ENCODE measurements around the gene LARP7.

Gene LARP7

DNA sequence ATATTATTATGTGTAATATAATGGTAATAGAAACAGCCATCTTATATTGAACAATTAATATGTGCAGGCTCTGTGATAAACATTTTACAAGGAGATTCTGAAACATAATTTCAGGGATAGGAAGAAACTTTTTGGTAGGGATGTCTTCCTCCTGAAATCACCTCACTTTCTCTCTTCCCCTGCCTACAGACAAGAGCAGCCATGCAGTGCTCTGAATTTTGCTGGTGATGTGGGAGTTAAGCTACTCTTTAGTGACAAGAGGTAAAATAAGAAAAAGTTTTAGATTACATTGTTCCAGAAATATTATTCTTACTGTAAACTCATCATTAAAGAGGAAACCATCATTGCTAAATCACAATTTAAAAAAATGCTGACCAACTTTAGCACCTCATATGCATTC, 36.1 kb downstream of the LARP7 start:
- TF ChIP-seq POLR2AphosphoS5 (IDR thresholded peaks at IDR 0.05; ENCODE audit: low read depth, low read length) (no peak), SIN3A (IDR thresholded peaks at IDR 0.05; ENCODE audit: borderline replicate concordance, insufficient read depth, low read length) (no peak), FOXP2 (optimal IDR thresholded peaks at IDR 0.05; ENCODE audit: borderline replicate concordance, extremely low read depth, extremely low read length, insufficient read depth) (no peak), TAF1 (IDR thresholded peaks at IDR 0.05; ENCODE audit: borderline replicate concordance, insufficient read depth, low read length) (no peak)
- TF ChIP-seq, protein P1, sequence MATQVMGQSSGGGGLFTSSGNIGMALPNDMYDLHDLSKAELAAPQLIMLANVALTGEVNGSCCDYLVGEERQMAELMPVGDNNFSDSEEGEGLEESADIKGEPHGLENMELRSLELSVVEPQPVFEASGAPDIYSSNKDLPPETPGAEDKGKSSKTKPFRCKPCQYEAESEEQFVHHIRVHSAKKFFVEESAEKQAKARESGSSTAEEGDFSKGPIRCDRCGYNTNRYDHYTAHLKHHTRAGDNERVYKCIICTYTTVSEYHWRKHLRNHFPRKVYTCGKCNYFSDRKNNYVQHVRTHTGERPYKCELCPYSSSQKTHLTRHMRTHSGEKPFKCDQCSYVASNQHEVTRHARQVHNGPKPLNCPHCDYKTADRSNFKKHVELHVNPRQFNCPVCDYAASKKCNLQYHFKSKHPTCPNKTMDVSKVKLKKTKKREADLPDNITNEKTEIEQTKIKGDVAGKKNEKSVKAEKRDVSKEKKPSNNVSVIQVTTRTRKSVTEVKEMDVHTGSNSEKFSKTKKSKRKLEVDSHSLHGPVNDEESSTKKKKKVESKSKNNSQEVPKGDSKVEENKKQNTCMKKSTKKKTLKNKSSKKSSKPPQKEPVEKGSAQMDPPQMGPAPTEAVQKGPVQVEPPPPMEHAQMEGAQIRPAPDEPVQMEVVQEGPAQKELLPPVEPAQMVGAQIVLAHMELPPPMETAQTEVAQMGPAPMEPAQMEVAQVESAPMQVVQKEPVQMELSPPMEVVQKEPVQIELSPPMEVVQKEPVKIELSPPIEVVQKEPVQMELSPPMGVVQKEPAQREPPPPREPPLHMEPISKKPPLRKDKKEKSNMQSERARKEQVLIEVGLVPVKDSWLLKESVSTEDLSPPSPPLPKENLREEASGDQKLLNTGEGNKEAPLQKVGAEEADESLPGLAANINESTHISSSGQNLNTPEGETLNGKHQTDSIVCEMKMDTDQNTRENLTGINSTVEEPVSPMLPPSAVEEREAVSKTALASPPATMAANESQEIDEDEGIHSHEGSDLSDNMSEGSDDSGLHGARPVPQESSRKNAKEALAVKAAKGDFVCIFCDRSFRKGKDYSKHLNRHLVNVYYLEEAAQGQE (IDR thresholded peaks at IDR 0.05; ENCODE audit: insufficient read depth in 1 of 2, low read depth in 2 of 2, low read length in 2 of 2): no peak

DNA sequence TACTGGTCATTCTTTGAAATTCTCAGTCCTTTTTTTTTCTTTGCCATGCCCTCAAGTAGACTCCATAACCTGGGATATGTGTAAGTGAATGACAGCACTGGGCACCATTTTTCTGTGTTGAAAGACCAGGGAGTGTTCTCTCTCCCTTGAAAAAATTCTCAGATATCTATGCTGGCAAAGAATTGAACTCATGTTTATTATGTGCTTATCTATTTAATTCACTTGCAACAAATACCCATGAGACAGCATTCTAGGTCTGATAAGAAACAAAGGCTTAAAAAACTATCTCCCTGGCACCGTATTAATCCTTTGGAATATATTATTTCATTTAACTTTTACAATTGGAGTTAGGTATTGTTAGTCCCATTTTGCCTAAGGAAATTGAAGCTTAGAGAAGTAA, 36.7 kb downstream of the LARP7 start:
- TF ChIP-seq, protein P1 (IDR thresholded peaks at IDR 0.05; ENCODE audit: insufficient read depth in 1 of 2, low read depth in 2 of 2, low read length in 2 of 2): no peak
- no peak for TF ChIP-seq POLR2AphosphoS5 (IDR thresholded peaks at IDR 0.05; ENCODE audit: low read depth, low read length)
- TF ChIP-seq FOXP2 (optimal IDR thresholded peaks at IDR 0.05; ENCODE audit: borderline replicate concordance, extremely low read depth, extremely low read length, insufficient read depth): no peak
- TF ChIP-seq SIN3A (IDR thresholded peaks at IDR 0.05; ENCODE audit: borderline replicate concordance, insufficient read depth, low read length): no peak
- no peak for TF ChIP-seq TAF1 (IDR thresholded peaks at IDR 0.05; ENCODE audit: borderline replicate concordance, insufficient read depth, low read length)

DNA sequence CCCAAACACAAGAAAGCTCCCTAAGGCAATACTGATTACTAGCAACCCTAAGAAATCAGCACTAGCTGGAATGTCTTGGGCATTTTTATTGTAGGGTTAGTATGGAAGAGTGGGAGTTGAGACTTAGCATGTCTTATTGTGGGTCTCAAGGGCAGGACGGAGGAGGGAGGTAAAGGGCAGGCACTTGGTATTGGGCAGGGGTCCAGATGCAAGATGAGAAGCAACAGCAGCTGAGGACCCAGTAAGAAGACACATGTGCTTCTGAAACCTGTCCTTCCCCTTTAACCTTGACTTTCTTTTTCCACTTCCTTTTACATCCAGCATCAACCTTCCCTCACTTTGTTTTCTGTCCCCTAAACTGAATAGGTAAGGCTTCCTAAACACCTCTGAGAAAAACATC, 37.4 kb downstream of the LARP7 start:
- TF ChIP-seq TAF1 (IDR thresholded peaks at IDR 0.05; ENCODE audit: borderline replicate concordance, insufficient read depth, low read length): no peak

DNA sequence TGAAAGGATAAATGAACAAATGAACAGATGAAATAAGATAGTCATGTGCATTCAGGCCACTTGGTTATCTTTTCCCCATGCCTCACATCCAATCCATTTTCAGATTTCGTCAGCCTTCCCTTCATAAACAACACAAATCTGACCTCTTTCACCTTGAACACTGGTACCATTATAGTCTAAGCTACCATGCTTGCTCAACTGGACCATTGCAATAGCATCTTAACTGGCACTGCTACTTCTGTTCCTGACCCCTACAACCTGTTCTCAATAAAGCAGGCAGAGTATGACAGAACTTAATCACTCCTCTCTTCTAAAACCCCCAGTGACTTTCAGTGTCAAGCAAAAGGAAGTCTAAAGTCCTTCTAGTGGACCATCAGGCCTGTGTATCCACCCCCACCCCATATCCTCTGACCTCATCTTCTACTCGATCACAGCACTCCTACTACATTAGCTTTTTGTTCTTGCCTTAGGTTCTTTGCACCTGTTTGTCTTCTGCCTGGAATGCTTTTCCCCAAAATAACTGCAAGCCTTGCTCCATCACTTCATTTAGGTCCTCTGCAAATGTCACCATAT, 40.7 kb downstream of the LARP7 start:
- TF ChIP-seq SIN3A (IDR thresholded peaks at IDR 0.05; ENCODE audit: borderline replicate concordance, insufficient read depth, low read length): no peak

DNA sequence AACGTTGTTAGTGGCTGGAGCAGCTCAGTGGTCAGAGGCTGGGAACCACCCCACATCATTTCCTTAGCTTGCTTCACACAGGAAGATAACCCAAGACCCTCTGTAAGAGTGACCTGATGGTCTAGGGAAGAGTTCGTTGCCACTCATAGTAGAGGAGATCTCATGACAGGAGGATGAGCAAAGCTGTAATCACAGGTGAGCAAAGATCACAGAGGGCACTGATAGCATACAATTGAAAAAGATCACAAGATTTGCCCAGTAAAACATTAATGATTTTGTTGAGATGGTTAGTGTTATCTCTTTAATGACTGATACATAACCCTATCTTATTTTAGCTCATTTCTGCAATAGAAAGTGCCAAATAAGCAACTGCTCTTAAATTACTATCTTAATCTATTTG, 44.1 kb downstream of the LARP7 start:
- TF ChIP-seq, protein P1 (IDR thresholded peaks at IDR 0.05; ENCODE audit: insufficient read depth in 1 of 2, low read depth in 2 of 2, low read length in 2 of 2): no peak
- TF ChIP-seq POLR2AphosphoS5 (IDR thresholded peaks at IDR 0.05; ENCODE audit: low read depth, low read length): no peak
- TF ChIP-seq TAF1 (IDR thresholded peaks at IDR 0.05; ENCODE audit: borderline replicate concordance, insufficient read depth, low read length): no peak
- TF ChIP-seq FOXP2 (optimal IDR thresholded peaks at IDR 0.05; ENCODE audit: borderline replicate concordance, extremely low read depth, extremely low read length, insufficient read depth): no peak
- no peak for TF ChIP-seq SIN3A (IDR thresholded peaks at IDR 0.05; ENCODE audit: borderline replicate concordance, insufficient read depth, low read length)

DNA sequence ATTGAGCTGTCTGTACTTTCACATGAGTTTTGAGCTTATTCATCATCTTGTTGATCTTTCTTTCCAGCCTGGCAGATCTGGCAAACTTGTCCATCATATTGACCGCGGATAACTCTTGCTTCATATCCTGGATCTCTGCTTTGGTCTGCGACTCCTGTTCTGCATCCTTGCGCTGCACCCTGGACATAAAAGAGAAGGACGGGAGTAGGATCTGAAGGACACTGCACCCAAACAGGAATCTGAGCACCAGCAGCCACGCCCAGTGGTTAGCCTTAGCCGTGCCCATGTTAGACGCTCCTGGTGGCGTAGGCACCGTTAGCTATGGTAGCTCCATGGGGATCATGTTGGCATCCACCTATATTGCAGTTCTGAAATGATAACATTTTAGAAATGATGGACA, 56.6 kb downstream of the LARP7 start:
- TF ChIP-seq POLR2AphosphoS5 (IDR thresholded peaks at IDR 0.05; ENCODE audit: low read depth, low read length) (no peak), TAF1 (IDR thresholded peaks at IDR 0.05; ENCODE audit: borderline replicate concordance, insufficient read depth, low read length) (no peak), SIN3A (IDR thresholded peaks at IDR 0.05; ENCODE audit: borderline replicate concordance, insufficient read depth, low read length) (no peak)

DNA sequence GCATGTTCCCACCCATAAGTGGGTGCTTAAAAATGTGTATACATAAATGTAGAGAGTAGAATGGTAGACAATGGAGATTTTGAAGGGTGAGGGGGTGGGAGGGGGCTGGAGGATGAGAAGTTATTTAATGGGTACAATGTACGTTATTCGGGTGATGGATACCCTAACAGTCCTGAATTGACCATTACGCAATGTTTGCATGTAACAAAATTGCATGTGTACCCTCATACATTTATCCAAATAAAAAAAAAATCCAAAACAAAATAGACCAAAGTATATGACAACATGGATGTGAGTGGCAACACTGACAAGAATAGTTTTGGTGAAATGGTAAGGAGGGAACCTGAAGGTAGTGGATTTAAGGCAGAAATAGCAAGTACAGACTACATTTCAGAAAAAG, 63.7 kb downstream of the LARP7 start:
- TF ChIP-seq SIN3A (IDR thresholded peaks at IDR 0.05; ENCODE audit: borderline replicate concordance, insufficient read depth, low read length): no peak
